ENCODE measurements around the gene TAS2R50. TPM values are rescaled to one million over a fixed set of nuclear protein-coding genes. Genes with fewer than 3 reads are reported as not detected.

The TAS2R50 gene
- total and polyA plus RNA-seq, 12 donors, result 0.54 to 12.0 (median 1.5) TPM; not detected in 3

DNA sequence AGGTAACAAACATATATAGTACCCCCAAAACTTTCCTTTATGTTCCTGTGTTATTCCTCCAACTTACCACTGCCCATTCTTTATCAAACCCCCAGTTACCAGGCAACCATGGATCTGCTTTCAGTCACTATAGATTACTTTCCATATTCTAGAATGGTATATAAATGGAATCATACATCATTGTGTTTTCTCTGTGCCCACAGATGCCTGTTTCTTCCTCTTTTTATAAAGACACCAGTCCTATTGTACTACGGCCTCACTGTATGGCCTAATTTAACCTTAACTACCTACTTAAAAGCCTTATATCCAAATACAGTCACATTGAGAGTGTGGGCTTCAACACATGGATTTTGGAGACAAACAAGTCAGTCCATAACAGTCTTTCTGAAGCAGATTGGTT is 50.2 kb downstream of the TAS2R50 start:
- Histone ChIP-seq H3K4me1 (replicated peaks in 1 of 2) (no peaks in the 10 kb centered on the region), H3K9me3 (replicated peaks in 1 of 3) (no peaks in the 10 kb centered on the region), H3K4me3 (no peak overlapping the region), H3K27ac (no peak overlapping the region), H3K36me3 (replicated peaks in 1 of 2) (no peaks in the 10 kb centered on the region), H3K27me3 (no peaks in the 10 kb centered on the region)
- 88 to 93% (median 88%) methylated on average over 1 of the region's 1 CpG for WGBS, 4 donors
- no peak for TF ChIP-seq POLR2A (IDR thresholded peaks at IDR 0.05)
- TF ChIP-seq, protein P1, sequence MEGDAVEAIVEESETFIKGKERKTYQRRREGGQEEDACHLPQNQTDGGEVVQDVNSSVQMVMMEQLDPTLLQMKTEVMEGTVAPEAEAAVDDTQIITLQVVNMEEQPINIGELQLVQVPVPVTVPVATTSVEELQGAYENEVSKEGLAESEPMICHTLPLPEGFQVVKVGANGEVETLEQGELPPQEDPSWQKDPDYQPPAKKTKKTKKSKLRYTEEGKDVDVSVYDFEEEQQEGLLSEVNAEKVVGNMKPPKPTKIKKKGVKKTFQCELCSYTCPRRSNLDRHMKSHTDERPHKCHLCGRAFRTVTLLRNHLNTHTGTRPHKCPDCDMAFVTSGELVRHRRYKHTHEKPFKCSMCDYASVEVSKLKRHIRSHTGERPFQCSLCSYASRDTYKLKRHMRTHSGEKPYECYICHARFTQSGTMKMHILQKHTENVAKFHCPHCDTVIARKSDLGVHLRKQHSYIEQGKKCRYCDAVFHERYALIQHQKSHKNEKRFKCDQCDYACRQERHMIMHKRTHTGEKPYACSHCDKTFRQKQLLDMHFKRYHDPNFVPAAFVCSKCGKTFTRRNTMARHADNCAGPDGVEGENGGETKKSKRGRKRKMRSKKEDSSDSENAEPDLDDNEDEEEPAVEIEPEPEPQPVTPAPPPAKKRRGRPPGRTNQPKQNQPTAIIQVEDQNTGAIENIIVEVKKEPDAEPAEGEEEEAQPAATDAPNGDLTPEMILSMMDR (IDR thresholded peaks at IDR 0.05), result no peak
- DNase-seq, result no peak
- intact Hi-C loops (cut with DNase I), result no loop called here

Other genes with a start within 250 kb of the TAS2R50 start
- gene TAS2R7, start 184.3 kb downstream of the TAS2R50 start, total RNA-seq, result under 1 TPM in 1 of 9 donors, not detected in 8; 0.22 TPM
- gene TAS2R7, start 184.3 kb downstream of the TAS2R50 start, polyA plus RNA-seq, result not detected
- under 1 TPM in 4 of 9 donors, not detected in 5; 0.18 to 0.91 (median 0.33) TPM for gene TAS2R8, start 179.6 kb downstream of the TAS2R50 start, total RNA-seq
- under 1 TPM in 1 of 3 donors, not detected in 2; 0.24 TPM for gene TAS2R8, start 179.6 kb downstream of the TAS2R50 start, polyA plus RNA-seq
- gene TAS2R9, start 176.7 kb downstream of the TAS2R50 start, total RNA-seq, result under 1 TPM in 1 of 9 donors, not detected in 8; 0.94 TPM
- under 1 TPM in 1 of 3 donors, not detected in 2; 0.10 TPM for gene TAS2R9, start 176.7 kb downstream of the TAS2R50 start, polyA plus RNA-seq
- 1 to 10 TPM in 3 of 9 donors, under 1 TPM in 6; 0.41 to 6.6 (median 0.81) TPM for gene TAS2R10, start 160.6 kb downstream of the TAS2R50 start, total RNA-seq
- gene TAS2R10, start 160.6 kb downstream of the TAS2R50 start, polyA plus RNA-seq, result under 1 TPM; 0.40 to 0.97 (median 0.44) TPM
- 10 to 100 TPM in 1 of 9 donors, 1 to 10 TPM in 6, not detected in 2; 1.7 to 19.0 (median 3.4) TPM for gene PRR4, start 137.4 kb downstream of the TAS2R50 start, total RNA-seq
- gene PRR4, start 137.4 kb downstream of the TAS2R50 start, polyA plus RNA-seq, result 10 to 100 TPM in 2 of 3 donors, 1 to 10 TPM in 1; 7.7 to 36.7 (median 14.9) TPM
- 10 to 100 TPM in 8 of 9 donors, 1 to 10 TPM in 1; 7.9 to 81.4 (median 20.4) TPM for gene PRH1, start 102.7 kb downstream of the TAS2R50 start, total RNA-seq
- gene PRH1, start 102.7 kb downstream of the TAS2R50 start, polyA plus RNA-seq, result 10 to 100 TPM in 1 of 3 donors, 1 to 10 TPM in 2; 4.3 to 14.7 (median 4.9) TPM
- gene TAS2R13, start 77.3 kb downstream of the TAS2R50 start, total RNA-seq, result 10 to 100 TPM in 1 of 9 donors, 1 to 10 TPM in 7, under 1 TPM in 1; 0.79 to 16.4 (median 1.6) TPM
- gene TAS2R13, start 77.3 kb downstream of the TAS2R50 start, polyA plus RNA-seq, result under 1 TPM in 1 of 3 donors, not detected in 2; 0.03 TPM
- gene PRH2, start 57.7 kb downstream of the TAS2R50 start, total RNA-seq, result under 1 TPM in 1 of 9 donors, not detected in 8; 0.22 TPM
- 1 to 10 TPM in 2 of 3 donors, not detected in 1; 1.0 to 1.6 TPM for gene PRH2, start 57.7 kb downstream of the TAS2R50 start, polyA plus RNA-seq
- gene TAS2R14, start 47.6 kb downstream of the TAS2R50 start, total RNA-seq, result 10 to 100 TPM in 3 of 9 donors, 1 to 10 TPM in 6; 1.1 to 16.3 (median 3.0) TPM
- gene TAS2R14, start 47.6 kb downstream of the TAS2R50 start, polyA plus RNA-seq, result 1 to 10 TPM in 2 of 3 donors, under 1 TPM in 1; 0.80 to 2.0 (median 1.6) TPM
- gene TAS2R20, start 11.4 kb upstream of the TAS2R50 start, total RNA-seq, result 10 to 100 TPM in 1 of 9 donors, 1 to 10 TPM in 6, under 1 TPM in 2; 0.69 to 10.5 (median 2.0) TPM
- gene TAS2R20, start 11.4 kb upstream of the TAS2R50 start, polyA plus RNA-seq, result under 1 TPM; 0.17 to 0.42 (median 0.24) TPM
- gene TAS2R19, start 35.7 kb upstream of the TAS2R50 start, total RNA-seq, result 10 to 100 TPM in 1 of 9 donors, 1 to 10 TPM in 6, under 1 TPM in 1, not detected in 1; 0.41 to 18.9 (median 3.9) TPM
- under 1 TPM in 2 of 3 donors, not detected in 1; 0.48 to 0.54 TPM for gene TAS2R19, start 35.7 kb upstream of the TAS2R50 start, polyA plus RNA-seq
- 10 to 100 TPM in 2 of 9 donors, 1 to 10 TPM in 6, not detected in 1; 1.5 to 28.5 (median 3.9) TPM for gene TAS2R31, start 44.5 kb upstream of the TAS2R50 start, total RNA-seq
- gene TAS2R31, start 44.5 kb upstream of the TAS2R50 start, polyA plus RNA-seq, result under 1 TPM; 0.20 to 0.24 (median 0.20) TPM
- gene TAS2R46, start 75.4 kb upstream of the TAS2R50 start, total RNA-seq, result 1 to 10 TPM in 5 of 9 donors, under 1 TPM in 4; 0.61 to 7.8 (median 1.6) TPM
- under 1 TPM in 1 of 3 donors, not detected in 2; 0.10 TPM for gene TAS2R46, start 75.4 kb upstream of the TAS2R50 start, polyA plus RNA-seq
- gene TAS2R43, start 105.4 kb upstream of the TAS2R50 start, total RNA-seq, result 10 to 100 TPM in 1 of 9 donors, 1 to 10 TPM in 4, under 1 TPM in 3, not detected in 1; 0.28 to 17.0 (median 1.3) TPM
- gene TAS2R43, start 105.4 kb upstream of the TAS2R50 start, polyA plus RNA-seq, result not detected
- gene TAS2R30, start 147.7 kb upstream of the TAS2R50 start, total RNA-seq, result 10 to 100 TPM in 2 of 9 donors, 1 to 10 TPM in 7; 1.8 to 16.0 (median 3.1) TPM
- under 1 TPM in 2 of 3 donors, not detected in 1; 0.07 to 0.64 TPM for gene TAS2R30, start 147.7 kb upstream of the TAS2R50 start, polyA plus RNA-seq
- gene SMIM10L1, start 184.3 kb upstream of the TAS2R50 start, total RNA-seq, result 10 to 100 TPM in 8 of 9 donors, 1 to 10 TPM in 1; 9.1 to 67.4 (median 19.7) TPM
- 10 to 100 TPM; 31.9 to 35.4 (median 32.1) TPM for gene SMIM10L1, start 184.3 kb upstream of the TAS2R50 start, polyA plus RNA-seq
- not detected for gene TAS2R42, start 200.0 kb upstream of the TAS2R50 start, total RNA-seq
- not detected for gene TAS2R42, start 200.0 kb upstream of the TAS2R50 start, polyA plus RNA-seq

Data from adrenal gland (tissue), 12 donors.